Measurements from ENCODE around the gene DYSF.

The DYSF gene

DNA sequence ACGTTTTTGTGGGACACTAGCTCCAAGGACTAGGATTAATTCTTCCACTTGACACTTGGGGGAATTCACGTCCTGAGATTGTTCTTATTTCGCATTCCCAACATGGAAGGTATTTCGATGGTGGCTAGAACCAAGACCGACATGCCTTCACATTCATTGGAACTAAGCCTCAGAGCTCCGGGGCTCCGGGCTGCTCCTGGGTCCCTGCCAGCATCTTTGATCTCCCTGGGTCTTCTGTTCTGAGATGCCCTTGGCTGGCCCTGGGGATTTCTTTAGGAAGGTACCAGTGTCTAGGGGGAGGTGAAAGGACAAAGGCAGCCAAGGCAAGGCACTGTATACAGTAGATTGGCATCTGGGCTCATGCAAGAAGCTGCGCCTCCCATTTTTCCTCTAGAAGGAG, 76.8 kb downstream of the DYSF start:
- DNase-seq (ENCODE audit: low spot score) = no peak

DNA sequence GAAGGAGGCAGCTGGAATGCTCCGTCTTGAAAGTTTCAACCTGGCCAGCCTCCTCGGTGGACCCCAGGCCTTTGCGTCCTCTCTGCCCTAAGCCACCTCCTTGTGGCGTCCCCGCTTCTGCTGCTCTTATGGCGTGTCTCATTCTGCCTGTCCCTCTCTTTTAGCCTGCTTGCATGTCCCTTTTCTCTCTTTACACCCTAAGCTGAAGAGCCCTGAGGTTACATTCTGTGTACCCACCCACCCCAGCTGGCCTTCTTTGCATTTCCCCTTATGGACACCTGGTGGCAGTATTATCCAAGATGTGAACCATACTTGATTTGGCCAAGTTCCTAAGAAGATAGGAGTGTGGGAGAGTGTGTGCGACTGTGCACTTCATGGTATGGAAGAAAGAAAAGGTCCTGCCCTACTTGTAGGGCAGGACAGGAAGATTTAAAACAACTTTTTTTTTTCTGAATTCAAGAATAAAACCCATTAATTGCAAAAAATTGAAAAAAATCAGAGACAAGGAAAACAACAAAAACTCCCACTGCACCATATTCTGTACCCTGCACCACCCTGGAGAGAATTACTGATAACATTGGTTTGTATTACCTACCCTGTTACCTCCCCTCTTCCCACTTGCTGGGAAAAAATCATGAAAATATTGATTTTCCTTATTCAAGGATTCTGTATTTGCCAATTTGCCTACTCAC, 77.4 kb downstream of the DYSF start:
- peak; percentile 16 for DNase-seq (ENCODE audit: low spot score)

- DNase-seq (ENCODE audit: low spot score) = no peak
Observed at GRCh38 chr2:71531522-71532047, 78.2 kb downstream of the DYSF start.

DNA sequence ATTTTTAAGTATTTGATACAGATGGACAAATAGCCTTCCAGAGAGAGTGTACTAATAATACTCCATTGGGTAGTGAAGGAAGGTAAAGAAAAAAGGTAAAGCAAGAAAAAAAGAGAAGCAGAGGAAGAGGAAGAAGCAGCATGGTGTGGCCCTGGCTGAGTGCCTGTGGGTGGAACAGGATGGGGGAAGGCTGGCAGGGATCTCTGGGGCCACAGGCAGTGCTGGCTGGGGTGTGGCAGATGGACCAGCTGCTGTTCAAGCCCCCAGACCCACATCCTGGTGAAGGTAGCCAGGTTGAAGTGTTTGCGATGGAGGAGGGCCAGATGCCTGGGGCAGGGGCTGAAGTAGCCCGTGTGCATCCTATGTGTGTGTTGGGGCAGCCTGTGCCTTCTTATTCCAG, 79.0 kb downstream of the DYSF start:
- no peak for DNase-seq (ENCODE audit: low spot score)

DNA sequence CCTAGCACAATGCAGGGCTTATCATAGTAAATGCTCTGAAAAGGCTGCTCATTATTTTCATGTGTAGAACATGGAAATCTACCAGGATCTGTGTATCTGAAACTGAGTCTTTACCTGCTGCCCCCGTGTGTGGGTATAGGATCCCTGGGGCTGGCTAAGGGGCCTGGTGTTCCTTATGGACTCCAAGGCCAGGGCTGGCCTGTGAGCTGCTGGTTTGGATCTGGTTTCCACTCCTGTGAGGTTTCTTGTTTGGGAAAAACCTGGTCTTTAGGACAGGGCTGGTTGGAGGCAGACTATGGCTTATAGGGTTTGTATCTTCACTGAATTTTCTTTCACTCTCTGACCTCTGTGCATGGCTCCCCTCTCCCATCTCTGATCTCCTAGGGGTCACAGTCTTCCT, 80.8 kb downstream of the DYSF start:
- DNase-seq (ENCODE audit: low spot score) = no peak

GRCh38 chr2:71534826-71535225, 81.5 kb downstream of the DYSF start:
- no peak for DNase-seq (ENCODE audit: low spot score)

DNA sequence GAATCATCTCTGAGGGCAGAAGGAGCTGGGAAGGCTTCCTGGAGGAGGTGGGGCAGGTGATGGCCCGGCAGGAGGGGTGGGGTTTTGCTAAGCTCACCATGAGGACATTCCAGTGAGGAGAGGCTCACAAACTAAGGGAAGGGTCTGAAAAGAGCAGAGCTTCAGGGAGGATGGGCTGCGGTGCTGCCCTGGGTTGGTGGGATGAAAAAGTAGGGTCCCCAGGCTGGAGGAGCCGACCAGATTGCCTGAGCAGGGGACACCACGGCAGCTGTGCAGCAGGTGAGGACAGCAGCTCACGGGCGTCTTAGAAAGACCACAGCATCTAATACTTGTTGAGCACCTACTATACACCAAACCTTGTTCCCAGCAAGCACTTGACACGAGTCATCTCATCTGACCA, 82.2 kb downstream of the DYSF start:
- DNase-seq (ENCODE audit: low spot score) = no peak

DNA sequence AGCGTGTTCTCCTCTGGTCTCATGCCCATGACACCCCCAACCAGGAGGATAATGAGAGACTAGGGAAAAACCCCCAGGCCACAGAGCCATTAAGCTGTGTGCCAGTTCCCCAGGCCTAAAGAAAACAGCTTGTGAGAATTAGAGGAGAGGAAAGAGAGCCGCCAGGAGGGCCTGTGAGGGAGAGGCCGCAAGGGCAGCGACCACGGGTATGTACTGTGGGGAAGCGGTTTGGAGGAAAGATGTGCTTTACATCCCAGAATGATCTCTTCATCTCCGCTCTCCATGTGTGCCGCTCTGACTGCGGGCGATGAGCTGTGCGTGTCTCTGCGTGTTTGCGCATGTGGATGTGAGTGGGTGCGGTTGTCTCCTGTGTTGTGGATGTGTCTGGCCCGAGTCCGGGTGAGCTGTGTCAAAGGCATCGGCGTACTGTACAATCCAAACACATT, 82.9 kb downstream of the DYSF start:
- DNase-seq (ENCODE audit: low spot score) = no peak

- no peak for DNase-seq (ENCODE audit: low spot score)
Observed at GRCh38 chr2:71538241-71538640, 84.9 kb downstream of the DYSF start.

GRCh38 chr2:71538656-71539265, 85.4 kb downstream of the DYSF start:
- no peak for DNase-seq (ENCODE audit: low spot score)

GRCh38 chr2:71540818-71541217, 87.5 kb downstream of the DYSF start:
- DNase-seq (ENCODE audit: low spot score) = no peak

- DNase-seq (ENCODE audit: low spot score) = no peak
Observed at GRCh38 chr2:71544919-71545571, 91.7 kb downstream of the DYSF start.

DNA sequence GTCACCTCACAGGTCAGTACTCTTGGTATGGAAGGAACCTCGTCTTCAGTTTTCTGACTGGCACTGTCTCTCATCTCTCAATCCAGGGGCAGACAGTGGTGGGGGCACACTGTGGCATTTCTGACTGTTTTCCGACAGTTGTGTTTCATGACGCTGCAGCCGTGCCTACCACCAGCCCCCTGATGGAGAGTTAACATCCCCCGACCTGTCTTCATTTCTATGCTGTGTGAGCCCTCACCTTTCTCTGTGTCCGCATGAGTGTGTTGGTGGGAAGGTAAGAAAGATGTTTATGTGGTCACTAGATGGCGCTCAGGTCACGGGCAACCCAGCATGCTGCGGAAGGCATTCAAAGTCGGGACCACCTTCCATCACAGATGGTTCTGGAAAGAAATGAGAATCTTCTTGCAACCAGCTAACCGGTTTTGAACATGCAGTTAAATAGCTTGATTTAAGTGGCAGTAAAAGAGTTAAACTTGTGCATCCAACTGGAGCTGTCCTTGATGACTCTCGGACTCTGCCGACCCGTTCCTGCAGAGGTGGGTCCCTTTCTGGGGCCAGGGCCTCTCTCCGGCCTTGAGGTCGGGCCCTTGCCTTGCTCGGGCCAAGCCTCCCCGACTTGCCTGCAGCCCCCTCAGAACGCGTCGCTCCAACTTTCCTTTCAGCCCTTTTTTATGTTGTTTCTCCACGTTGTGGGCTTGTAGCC, 92.4 kb downstream of the DYSF start:
- DNase-seq (ENCODE audit: low spot score) = peak; percentile 36

DNA sequence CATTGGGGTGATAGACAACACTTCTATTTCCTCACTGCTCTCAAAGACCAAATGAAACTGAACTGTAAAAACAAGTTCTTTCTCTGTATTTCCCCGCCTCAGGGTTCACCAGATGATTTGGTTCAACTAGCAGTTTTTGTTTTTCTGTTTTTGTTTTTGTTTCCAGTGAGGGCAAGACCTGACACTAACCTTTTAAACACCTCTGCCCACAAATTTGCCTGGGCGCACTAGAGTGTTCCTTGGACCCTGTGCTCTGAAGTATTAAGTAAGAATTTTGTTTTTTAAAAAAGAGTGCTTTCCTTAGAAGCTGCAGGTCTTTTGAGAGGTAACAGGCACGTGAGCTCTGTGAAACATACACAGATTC, 92.9 kb downstream of the DYSF start:
- no peak for DNase-seq (ENCODE audit: low spot score)

GRCh38 chr2:71546777-71547281, 93.5 kb downstream of the DYSF start:
- no peak for DNase-seq (ENCODE audit: low spot score)

DNA sequence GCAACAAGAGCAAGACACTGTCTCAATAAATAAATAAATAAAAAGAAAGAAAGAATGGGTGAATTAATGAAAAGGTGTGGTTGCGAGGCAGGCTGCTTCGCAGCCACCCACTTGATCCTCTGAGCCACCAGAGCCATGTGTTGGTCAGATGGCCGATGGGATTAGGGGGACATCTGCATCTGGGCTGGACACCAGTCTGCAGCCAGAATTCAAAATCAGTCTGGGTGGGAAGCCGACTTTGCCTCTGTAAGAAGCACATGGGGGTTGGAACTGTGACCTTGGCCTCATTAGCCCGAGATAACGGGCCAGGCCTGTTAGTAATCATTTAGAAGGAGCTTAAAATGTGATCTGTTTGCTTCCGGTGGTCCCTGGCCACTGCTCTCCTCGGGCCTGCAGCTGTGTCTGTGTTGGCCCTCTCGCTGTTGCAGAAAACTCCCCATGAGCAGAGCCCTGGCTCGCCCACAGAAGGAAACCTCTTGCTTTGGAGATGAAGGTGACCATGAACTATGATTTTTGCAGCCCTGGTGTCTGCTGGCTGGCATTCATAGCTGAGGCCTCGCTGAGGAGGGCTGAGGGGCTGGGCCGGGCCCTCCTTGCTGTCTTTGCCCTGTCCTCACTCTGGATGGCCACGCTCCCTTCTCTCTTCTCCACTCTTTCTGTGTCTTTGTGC, 94.4 kb downstream of the DYSF start:
- no peak for DNase-seq (ENCODE audit: low spot score)

GRCh38 chr2:71548646-71549425, 95.5 kb downstream of the DYSF start:
- DNase-seq (ENCODE audit: low spot score) = peak; percentile 59

GRCh38 chr2:71550801-71551630, 97.7 kb downstream of the DYSF start:
- no peak for DNase-seq (ENCODE audit: low spot score)

- no peak for DNase-seq (ENCODE audit: low spot score)
Observed at GRCh38 chr2:71551631-71551915, 98.2 kb downstream of the DYSF start.

- DNase-seq (ENCODE audit: low spot score) = no peak
Observed at GRCh38 chr2:71552356-71552755, 99.0 kb downstream of the DYSF start.
